Lower leg skin (tissue), 4 donors: Measurements from ENCODE around the gene COL24A1. TPM values are rescaled to one million over a fixed set of nuclear protein-coding genes. Genes with fewer than 3 reads are reported as not detected.

Experiments used
- DNase-seq, 2 donors: peaks; one replicate each; pipeline ENCODE4 v3.0.0-alpha.2; 2019; ENCODE audit warnings: low spot score in 2 of 2
- H3K4me3 ChIP-seq: fragments of 200-600 bp; sonication (generic); 2 replicates; pipeline ENCODE4 v1.5.1; 2017; ENCODE audit warnings: mild to moderate bottlenecking, low read depth; ENCODE audit not compliant: poor library complexity, severe bottlenecking
- CTCF ChIP-seq, 3 donors: fragments of 450-650 bp; IDR thresholded peaks; one replicate each; pipeline ENCODE4 v1.5.1; 2016; ENCODE audit warnings: antibody characterized with exemption in 3 of 3, mild to moderate bottlenecking in 3 of 3, moderate library complexity in 2 of 3
- POLR2A ChIP-seq, 2 donors: fragments of 450-650 bp; IDR thresholded peaks; one replicate each; pipeline ENCODE4 v1.6.1; 2016 to 2017; ENCODE audit warnings: antibody characterized with exemption in 2 of 2, mild to moderate bottlenecking in 1 of 2, moderate library complexity in 1 of 2
- WGBS, 2 donors: methylation state at CpG; one replicate each; pipeline ENCODE4 v1.1.5; 2018; 5-methylcytosine and 5-hydroxymethylcytosine counted together
- intact Hi-C: fragments of 100-400 bp; cut with DNase I; formaldehyde crosslinking; loops from one replicate; pipeline ENCODE4 v1.15.0; 2023; ENCODE audit warnings: low total_unique reads
- total RNA-seq, 4 donors: library from RNA; depleted of rRNA; stranded (reverse); fragments of >200 nt; gene quantifications; one replicate each; pipeline ENCODE4 v1.1.0, GENCODE V29; 2016

COL24A1 gene
- total RNA-seq, 4 donors from 2014 or later, result 0.17 to 1.3 (median 0.80) TPM

DNA sequence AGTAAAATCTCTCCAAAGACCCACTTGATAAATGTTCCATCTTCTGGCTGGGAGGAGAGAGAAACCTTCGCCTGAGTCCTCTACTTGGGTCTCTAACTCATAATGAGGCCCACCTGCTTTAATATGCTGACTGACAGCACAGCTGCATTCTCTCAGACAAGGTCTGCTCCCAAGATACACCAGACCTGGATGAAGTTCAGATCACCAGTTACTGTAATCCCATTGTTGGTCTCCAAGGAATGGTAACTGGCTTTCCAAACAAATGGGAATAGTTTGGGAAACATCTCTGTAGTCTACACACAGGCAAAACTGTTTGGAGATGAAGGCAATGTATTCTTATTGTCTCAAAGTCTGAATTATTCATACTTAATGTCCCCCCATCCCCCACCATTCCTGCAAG is 27.9 kb upstream of the COL24A1 start:
- intact Hi-C loops, result no loop called here
- 63 to 90% methylated on average over 1 of the region's 1 CpG for WGBS, 2 donors
- DNase-seq, result no peak
- TF ChIP-seq CTCF (IDR thresholded peaks at IDR 0.05) (no peak), POLR2A (IDR thresholded peaks at IDR 0.05) (no peak)
- no peak overlapping the region for H3K4me3 ChIP-seq

- no peak overlapping the region for H3K4me3 ChIP-seq
- no peak for DNase-seq
- intact Hi-C loops, result no loop called here
- WGBS, 2 donors, result 26 to 41% methylated on average over 1 of the region's 1 CpG
- TF ChIP-seq POLR2A (IDR thresholded peaks at IDR 0.05) (no peak), CTCF (IDR thresholded peaks at IDR 0.05) (no peak)
Measured at GRCh38 chr1:86183810-86184209, 27.2 kb upstream of the COL24A1 start.

DNA sequence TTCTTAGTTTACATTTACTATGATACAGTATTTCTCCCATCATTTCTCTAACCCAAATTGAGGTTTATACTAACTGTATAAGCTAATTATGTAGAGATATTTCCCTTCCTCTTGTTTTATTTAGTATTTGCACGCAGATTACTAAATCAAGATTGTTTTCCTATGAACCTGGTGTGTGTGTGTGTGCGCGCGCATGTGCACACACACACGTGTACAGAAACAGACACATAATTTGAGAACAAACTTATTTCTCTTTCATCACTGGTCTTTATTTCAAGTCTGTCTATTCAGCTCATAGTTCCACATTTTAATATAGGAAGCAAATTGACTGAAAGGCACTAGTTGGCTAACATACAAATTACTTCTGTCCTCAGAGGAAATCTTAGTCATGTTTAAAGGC is 19.7 kb upstream of the COL24A1 start:
- WGBS, 2 donors, result 67 to 89% methylated on average over 5 of the region's 5 CpGs
- H3K4me3 ChIP-seq, result no peak overlapping the region
- intact Hi-C loops, result no loop called here
- no peak for TF ChIP-seq CTCF (IDR thresholded peaks at IDR 0.05)
- no peak for TF ChIP-seq POLR2A (IDR thresholded peaks at IDR 0.05)
- no peak for DNase-seq

GRCh38 chr1:86175756-86176155 is 19.2 kb upstream of the COL24A1 start:
- no peak overlapping the region for H3K4me3 ChIP-seq
- WGBS, 2 donors, result 12 to 18% methylated on average over 5 of the region's 5 CpGs
- no peak for DNase-seq
- no peak for TF ChIP-seq POLR2A (IDR thresholded peaks at IDR 0.05)
- TF ChIP-seq CTCF (IDR thresholded peaks at IDR 0.05), result no peak
- intact Hi-C loops, result no loop called here

DNA sequence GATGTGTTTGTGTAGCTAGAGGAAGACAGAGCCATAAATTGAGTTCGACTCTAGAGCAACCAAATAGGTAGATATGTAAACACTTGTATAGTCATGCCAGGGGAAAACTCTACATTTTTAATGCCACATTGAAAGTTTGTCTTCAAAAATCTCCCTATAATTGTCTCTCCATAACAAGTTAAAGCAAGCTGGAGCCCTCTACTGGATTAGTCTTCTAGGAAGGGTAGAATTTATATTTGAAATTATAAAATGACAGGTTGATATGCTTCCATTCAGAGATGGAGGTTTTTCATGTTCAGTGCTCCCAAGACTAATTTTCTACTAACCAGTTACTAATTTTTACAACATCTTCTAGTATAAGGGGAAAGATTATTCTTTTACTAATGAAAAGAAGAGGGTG is 13.1 kb upstream of the COL24A1 start:
- TF ChIP-seq CTCF (IDR thresholded peaks at IDR 0.05), result no peak
- TF ChIP-seq POLR2A (IDR thresholded peaks at IDR 0.05), result no peak
- WGBS, 2 donors, result 30 to 41% methylated on average over 1 of the region's 1 CpG
- no peak for DNase-seq
- intact Hi-C loops, result no loop called here
- no peak overlapping the region for H3K4me3 ChIP-seq

DNA sequence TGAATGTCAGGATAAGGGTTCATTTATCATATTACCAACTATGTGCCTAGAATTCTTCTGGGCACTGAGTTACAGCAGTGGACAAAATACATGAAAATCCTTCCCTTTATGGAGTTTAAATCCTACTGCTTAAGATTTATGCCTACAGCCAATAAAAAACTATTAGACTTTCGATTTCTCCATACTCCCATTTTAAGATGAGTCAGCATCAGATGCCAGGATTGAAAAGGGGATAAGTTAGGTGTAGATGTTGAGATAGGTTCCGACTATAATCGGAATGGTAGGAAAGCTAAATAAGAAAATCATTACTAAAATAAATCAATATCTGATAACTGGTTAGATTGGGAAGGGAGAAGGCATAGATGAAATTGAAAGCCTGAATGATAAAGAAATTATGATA is 3.2 kb upstream of the COL24A1 start:
- TF ChIP-seq POLR2A (IDR thresholded peaks at IDR 0.05), result no peak
- TF ChIP-seq CTCF (IDR thresholded peaks at IDR 0.05), result no peak
- intact Hi-C loops, result no loop called here
- no peak overlapping the region for H3K4me3 ChIP-seq
- no peak for DNase-seq
- 91 to 92% methylated on average over 3 of the region's 3 CpGs for WGBS, 2 donors
